Measurements from ENCODE around the gene PTPRK. TPM values are rescaled to one million over a fixed set of nuclear protein-coding genes. Genes with fewer than 3 reads are reported as not detected.

The PTPRK gene
- polyA plus RNA-seq, 1 donor = 24.1 TPM

DNA sequence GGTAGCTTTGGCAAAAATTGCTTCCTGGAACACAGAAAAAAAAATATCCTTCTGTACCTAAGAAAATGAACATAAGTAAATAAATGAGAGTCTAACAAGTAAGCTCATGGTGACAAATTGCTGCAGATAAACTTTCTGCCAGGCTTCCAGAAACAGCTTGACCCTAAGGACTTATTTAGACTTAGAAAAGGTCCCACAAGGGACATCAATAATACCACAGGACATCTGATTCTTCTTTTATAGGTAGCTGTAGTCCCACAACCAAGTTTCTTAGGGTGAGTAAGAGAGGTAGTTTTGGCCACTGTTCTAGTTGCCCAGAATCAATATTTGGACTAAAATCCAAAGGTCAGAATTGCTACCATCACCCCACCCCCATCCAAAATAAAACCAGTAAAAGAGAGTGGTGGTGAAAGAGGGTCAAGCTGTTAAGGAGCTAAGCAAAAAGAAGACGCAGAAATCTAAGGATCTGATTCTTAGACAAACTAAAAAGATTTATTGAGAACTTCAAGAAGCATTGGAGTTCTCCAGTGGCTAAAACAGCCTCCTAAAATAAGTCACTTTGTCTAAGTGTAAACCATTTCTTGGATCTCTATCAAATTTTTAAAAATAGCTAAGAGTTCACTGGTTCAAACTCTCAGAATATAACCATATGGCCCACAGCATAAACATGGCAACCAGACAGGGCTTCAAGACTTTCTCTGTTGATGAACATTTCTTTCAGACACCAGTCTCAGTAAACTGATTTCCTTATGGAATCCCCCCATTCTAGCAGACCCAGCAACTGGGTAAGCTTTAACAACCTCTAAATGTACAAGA is 180.6 kb downstream of the PTPRK start:
- DNase-seq = no peak

DNA sequence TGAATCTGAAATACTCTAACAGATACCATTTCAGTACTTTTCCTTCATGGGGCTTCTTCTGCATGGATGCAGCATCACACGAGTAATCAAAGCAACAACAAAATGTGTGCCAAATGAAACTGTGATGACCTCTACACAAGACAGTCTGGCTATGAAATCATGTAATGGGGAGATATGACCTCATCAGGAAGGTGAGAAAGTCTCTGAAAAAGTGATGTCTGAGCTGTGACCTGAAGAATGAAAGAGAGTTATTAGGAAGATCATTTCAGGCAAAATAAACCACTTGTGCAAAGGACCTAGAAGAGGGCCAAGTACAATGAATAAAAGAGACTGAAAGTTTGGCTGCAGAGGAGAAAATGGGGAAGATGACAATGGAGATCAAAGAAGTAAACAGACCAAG is 182.8 kb downstream of the PTPRK start:
- no peak for DNase-seq

DNA sequence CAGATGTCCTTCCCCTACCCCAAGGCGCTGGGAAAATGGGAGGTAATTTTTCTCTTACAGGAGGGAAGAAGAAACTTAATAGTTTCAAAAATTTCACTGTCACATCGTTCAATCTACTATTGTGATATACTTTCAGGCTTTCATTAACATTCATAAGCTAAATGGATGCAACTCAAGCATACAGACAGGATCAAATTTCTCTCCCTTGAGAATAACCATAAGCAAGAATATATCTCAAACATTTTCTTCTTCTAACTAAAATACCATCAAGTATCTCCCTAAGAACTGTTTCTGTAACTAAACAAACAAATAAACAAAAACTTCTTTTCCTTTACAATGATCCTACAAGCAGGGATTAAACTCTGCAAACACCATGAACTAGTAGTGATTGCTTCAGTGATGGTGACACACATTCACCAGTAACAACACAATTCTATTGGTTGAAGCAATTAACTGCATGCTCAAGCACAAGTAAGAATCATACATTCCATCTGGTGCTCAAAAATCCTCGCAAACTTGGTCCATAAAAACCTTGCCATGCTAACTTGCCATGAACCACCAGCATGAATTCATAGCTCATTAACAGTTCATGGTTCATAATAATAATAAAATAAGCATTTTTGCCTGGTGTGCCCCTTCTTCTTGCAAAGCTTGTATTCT is 183.8 kb downstream of the PTPRK start:
- no peak for DNase-seq

DNA sequence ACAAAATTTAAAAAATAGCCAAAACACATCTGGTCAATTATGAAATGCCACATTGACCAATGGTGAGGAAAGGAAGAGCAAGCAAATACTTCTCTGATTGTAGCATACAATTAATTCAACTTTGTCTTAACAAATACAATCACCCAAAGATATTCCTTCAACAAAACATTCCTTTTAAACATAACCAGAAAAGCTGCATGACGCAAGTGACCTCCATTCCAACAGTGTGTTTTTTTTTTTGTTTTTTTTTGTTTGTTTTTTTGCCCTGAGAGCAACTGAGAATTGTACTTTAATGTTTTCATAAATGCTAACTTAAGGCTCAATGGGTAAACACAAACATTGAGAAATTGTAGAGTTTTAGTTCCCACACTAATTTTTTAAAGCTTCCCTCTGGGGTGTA is 184.4 kb downstream of the PTPRK start:
- no peak for DNase-seq

DNA sequence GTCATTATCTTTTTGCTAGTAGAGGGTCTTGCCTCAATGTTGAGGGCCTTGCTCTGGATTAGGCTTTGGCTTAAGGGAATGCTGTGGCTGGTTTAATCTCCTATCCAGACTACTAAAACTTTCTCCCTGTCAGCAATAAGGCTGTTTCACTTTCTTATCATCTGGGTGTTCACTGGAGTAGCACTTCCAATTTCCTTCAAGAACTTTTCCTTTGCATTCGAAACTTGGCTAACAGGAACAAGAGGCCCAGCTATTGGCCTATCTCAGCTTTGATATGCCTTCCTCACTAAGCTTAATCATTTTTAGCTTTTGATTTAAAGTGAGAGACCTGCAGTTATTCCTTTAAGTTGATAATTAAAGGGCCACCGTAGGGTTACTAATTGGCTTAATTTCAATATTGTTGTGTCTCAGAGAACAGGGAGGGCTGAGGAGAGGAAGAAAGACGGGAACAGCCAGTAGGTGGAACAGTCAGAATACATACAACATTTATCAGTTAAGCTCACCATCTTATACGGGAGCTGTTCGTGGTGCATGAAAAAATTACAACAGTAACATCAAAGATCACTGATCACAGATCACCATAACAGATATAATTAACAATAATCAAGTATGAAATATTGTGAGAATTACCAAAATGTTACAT is 186.7 kb downstream of the PTPRK start:
- no peak for DNase-seq

DNA sequence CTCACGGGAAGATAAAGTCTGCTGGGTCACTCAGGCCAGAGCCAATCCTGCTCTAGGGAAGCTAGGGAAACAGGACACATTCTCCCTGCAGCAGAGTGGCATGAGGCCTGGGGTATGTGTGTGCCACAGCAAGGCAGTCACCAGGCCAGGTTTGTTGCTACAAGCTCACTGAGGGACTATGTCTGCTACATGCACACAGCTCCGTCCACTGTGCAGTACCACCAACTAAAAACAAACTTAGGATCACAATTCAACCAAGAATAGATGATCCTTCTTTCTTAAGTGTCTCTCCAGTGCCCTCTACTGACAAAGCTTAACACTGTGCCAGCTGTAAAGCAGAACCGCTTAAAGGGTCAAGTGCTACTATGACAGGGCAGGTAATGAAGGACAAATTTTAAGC is 192.5 kb downstream of the PTPRK start:
- DNase-seq = no peak

DNA sequence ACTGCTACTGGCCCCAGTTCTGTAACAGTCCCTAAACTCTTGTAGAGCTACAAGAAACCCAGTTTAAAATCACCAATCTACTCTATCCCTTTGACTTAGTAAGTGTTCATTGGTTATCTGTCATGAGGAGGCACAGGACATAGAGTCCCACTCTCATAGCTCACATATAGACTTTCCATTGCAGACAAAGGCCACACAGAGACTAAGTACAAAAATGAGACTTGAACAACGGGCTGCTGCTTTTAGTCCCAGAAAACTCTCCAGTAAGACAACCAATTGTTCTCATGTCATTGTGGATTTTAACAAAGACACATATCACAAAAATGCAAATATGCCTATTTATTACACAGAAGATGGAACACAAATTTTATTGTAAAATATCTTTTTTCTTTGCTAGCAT is 197.4 kb downstream of the PTPRK start:
- no peak for DNase-seq

DNA sequence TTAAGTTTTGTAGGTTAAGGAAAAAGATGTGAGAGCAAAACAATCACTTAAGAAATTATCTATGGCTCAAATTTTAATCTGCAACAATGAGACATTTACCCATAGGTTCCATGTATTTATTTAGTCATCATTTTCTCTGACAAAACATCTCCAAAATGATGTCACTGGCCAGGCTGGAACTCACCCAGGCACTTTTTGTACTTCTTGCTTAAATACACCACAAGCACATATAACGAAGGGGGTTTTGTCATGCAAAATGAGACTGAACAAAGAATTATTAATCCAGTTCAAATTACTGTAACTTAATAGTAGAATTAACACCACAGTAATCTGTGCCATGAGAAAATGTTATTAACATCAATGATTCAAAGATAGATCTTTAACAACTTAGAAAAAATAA is 200.5 kb downstream of the PTPRK start:
- DNase-seq = no peak

DNA sequence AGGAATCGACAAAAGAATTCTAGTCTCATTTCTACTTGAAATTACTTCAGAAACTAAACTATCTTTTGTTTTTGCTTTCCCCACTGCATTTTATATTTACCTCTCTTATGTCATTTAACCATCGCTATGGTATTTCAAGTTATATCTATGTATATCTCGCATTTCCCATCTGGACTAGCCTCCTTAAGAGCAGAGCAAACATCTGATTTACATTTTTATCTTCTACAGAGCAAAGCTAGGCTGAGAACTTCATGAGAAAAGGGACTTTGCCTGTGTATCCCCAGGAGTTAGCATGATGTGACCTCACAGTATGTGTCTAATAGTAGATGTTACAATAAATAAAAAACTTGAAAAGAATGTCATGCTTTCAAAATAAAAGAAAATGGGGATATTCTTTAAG is 201.2 kb downstream of the PTPRK start:
- no peak for DNase-seq

DNA sequence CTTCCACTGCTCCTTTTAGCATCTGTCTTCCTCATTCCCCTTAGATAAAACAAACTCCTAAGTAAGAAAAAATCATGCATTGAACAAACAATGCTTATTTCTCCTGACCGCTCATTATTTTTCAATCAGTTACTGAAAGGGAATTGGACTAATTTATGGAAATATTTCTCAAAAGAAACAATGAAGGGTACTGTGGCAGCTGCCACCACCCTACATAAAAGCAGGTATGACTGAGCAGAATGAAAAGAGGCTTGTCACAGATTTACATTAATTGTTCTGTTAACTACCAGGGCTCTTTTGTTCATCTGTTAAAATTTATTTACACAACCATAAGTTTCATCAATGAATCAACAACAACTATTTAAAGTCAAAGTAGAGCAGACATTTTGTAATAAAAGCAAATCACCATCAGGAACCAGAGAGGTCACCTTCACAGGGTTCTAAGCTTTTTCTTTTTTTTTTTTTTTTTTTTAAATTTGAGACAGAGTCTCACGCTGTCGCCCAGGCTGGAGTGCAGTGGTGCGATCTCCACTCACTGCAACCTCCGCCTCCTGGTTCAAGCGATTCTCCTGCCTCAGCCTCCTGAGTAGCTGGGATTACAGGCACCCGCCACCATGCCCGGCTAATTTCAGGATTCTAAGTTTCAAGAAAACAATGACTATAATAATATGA is 204.0 kb downstream of the PTPRK start:
- no peak for DNase-seq

DNA sequence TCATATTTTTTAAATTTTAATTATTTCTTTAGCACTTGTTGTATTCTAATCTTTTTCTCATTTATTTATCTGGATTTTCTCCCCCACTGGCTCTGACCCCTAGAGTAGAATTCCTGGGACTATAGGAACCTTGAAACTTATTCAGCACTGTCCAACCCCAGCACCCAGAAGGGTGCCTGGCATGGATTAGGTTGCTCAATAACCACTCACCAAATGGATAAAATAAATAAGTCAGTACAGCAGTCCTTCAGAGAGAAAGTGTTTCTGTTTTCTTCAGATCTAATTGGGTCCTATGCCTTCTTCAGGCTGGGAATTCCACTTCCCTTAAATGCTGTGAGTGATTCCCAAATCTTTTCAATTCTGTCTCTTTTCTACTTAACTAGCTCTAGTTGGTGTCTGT is 206.2 kb downstream of the PTPRK start:
- DNase-seq = no peak

DNA sequence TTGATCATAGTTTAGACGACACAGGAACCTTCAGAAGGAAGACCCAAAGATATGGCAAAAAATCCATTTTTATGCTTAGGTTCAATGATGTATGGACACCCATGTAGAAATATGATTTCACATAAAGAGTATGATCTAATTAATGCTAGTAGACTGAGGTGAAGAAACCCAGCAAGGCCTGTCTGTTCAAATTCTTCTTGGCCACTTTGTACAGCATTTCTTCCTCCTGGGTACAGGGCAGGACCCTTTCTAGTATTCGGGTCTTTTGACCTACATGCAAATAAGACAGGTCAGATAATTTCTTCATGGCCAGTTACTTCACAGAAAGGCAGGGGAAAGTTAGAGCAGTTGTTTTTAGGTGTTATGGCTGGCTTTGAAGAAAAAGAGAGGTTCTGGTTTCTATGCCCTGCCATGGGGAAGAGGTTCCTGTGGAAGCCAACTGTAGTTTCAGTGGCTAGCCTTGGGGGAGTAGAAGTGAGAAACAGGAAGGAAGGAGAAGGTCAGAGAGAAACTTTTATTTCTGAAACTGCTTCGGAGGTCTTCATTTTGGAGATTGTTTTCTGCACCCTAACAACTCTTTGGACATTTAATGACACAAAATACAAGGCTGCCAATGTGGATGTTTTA is 208.3 kb downstream of the PTPRK start:
- DNase-seq = no peak

DNA sequence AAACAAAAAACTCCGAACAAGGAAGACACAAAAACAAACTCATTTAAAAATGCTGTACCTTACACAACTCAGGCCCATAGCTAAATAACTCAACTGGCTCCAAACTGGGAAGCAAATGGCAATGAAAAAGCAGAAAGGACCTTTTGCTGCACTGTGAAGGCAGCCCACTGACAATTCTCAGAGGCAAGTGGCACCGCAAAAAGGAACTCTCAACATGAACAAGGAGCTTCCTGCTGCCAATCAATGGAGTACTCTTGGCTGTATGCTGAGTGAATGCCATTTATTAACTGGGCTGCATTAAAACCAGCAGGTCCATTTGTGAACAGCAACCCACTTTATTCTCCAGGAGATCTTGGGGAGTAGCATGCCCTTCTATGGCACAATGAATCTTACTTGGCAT is 209.9 kb downstream of the PTPRK start:
- no peak for DNase-seq

DNA sequence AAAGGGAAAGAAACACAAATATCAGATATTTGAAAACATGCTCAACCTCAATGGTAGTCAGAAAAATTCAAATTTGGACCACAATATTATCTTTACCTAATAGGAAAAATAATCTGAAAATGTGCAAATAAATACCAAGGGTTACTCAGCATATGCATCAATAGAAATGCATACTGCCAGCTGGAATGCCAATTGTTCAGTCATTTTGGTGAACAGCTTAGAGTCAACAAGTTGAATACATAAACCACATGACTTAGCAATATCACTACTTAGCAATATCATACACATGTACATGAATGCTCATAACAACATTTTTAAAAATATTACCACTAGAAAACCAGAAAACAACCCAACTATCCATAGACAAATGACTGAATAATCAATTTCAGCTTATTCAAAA is 212.7 kb downstream of the PTPRK start:
- no peak for DNase-seq

DNA sequence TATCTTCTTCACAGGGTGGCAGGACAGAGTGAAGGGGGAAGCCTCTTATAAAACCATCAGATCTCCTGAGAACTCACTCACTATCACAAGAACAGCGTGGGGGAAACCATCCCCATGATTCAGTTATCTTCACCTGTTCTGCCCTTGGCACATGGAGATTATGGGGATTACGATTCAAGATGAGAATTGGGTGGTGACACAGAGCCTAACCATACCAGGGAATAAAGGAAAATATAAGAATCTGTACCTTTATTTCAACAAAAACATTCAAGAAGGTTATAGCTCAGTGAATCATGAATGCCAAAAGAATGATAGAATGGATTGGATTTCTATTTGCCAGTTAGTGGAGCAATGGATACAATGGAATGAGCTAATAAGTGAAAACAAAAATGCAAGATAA is 214.4 kb downstream of the PTPRK start:
- DNase-seq = no peak

DNA sequence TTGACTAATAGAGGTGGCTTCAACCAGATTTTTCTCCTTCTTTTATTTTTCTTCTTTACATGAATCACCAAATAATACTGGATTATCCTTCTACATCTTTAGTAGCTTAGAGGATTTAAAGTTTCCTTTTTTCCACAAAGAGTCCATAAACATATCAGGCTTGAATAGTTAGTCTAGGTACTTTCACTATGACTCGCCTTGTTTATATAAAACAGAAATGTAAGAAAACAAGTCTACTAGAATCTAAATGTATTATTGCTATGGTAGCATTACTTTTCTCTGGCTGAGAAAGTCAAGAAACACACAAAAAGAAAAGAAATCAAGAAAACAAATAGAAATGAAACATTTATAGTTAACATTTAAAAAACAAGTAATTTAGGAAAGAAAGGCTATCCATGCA is 215.2 kb downstream of the PTPRK start:
- no peak for DNase-seq

DNA sequence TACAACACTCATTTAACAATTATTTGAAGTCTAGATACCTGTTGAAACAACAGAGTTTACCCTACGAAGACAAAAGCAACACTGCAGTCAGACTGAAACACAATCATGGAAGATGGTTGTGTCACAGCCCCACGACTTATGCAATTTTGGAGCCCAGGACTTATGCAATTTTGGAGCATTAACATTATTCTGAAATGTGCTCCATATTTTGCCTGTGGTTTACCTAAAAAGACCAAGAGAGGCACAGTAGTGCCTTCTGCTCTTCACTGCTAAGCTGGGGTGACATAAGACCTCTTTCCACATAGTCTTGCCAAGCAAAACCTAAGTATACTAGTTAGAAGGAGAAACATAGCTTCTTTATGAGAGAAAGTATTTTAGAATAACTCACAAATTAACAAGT is 216.5 kb downstream of the PTPRK start:
- no peak for DNase-seq

DNA sequence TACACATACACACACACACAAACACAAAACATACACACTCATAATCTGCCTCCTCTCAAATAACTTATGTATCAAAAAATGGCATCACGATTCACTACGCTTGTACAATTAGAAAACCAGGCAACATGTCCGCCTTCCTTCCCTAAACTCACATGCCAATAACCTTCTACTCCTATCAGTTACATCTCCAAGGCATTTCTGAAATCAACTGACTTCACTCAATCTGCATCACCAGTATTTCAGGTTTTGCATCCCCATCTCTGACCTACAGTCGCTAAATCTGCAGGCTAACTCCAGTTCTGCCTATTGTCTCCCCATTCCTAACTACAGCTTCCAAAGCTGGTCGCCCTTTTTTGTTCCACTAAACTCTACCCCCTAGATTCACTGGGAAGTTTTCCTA is 217.5 kb downstream of the PTPRK start:
- no peak for DNase-seq

DNA sequence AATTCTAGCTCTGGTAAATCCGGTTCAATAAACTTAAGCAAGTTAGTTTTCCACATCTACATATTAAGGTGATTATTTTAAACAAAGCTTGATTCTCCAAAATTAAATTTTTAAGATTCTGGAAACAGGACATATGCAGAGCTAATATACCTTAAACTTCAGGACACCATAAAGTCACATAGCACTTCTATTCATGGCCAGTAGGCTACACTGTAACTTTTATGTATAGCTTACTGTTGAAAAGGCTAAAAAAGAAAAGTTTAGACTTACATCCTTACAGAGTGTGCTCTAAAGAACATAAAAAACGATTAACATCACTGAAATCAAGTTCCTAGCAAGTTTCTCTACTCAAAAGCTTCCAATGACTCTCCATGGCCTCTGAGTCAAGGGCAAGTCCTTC is 224.7 kb downstream of the PTPRK start:
- no peak for DNase-seq

DNA sequence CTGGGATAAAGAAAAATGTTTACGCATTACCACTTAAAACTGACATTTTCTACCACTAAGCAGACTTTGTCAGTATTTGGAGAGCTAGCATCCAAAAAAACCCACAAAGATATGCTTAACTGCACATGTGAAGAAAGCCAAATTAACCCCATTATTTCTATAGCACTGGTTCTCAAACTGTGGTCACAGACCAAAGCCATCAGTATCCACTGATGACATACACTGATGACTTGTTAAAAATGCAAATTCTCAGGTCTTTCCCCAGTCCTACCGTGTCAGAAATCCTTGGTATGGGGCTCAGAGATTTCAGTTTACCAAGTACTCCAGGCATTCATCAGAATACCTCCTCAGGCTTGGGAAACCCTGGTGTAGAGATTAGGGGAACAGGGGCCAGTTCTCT is 230.2 kb downstream of the PTPRK start:
- DNase-seq = no peak

DNA sequence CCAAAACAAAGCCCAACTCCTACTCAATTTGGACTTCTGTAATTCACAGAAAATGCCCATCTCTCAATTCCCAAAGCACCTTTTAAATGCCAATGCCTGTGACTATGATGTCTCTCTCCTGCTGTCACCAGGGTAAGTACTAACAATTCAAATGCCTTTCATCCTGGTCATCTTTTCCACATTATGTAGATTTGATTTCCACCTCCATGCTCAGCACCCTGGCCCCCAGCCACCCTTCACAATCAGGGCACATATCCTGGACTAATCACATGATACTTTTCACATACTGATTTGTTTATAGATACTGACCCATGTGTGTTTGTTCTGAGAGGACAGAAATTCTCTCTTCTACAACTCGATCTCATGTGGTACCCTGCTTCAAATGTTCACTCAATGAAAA is 236.3 kb downstream of the PTPRK start:
- DNase-seq = no peak

DNA sequence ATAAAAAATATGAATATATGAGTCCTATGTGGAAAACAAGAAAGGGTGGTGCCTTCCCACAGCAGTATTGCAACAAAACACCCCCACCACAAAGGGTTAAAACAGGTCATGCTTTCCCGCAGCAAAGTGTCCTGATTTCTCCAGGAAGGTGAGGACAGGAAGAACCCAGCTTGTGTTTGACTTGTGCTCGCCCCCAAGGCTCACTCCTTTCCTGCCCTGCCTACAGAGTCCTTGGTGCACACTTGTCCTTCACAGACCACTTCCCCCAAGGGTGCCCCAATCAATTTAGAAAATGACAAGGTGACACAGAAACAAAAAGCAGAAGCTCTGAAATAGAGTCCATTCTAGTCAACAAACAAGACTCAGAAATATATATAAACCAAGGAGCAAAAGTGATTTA is 237.4 kb downstream of the PTPRK start:
- no peak for DNase-seq

DNA sequence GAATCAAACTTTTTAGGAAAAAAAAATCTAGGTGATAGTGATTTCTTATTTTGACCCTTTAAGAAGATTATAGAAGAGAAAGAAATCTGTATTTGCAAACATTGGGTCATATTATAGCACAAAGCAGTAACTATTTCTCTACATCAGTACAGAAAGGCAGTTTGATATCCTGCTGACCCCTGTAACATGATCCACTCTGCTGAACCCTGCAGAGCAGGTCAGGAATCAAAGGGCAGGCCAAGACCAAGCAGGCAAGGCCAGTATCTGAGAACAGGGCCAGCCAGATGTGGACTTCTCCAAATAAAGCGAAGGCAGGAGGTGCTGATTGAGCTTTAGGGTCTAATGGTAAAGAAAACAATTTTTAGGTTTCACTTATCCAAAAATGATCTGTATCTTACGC is 239.4 kb downstream of the PTPRK start:
- no peak for DNase-seq
